AG09309 (cell line): ENCODE measurements around the gene WHRN.

Experiments used
- DNase-seq: peaks from one replicate; pipeline ENCODE4 v3.0.0-alpha.2; 2010; ENCODE audit warnings: low read depth
- H3K4me3 ChIP-seq: 2 replicates; pipeline ENCODE4 v1.5.1; 2011; ENCODE audit warnings: mild to moderate bottlenecking, low read depth, low read length, moderate library complexity; ENCODE audit not compliant: control insufficient read depth
- CTCF ChIP-seq: IDR thresholded peaks from 2 replicates; pipeline ENCODE4 v1.5.1; 2011; ENCODE audit warnings: mild to moderate bottlenecking, low read depth, low read length, inconsistent platforms; ENCODE audit not compliant: insufficient read depth, control insufficient read depth; ENCODE audit errors: missing control alignments

Gene WHRN

GRCh38 chr9:114432323-114433067 lies 72.8 kb downstream of the WHRN start:
- H3K4me3 ChIP-seq: no peak overlapping the region
- no peak for DNase-seq
- no peak for TF ChIP-seq CTCF

- H3K4me3 ChIP-seq: no peak overlapping the region
- DNase-seq: no peak
- no peak for TF ChIP-seq CTCF
Observed at GRCh38 chr9:114431770-114432169, 73.5 kb downstream of the WHRN start.

- DNase-seq: no peak
- no peak overlapping the region for H3K4me3 ChIP-seq
- no peak for TF ChIP-seq CTCF
Observed at GRCh38 chr9:114431003-114431402, 74.3 kb downstream of the WHRN start.

GRCh38 chr9:114430457-114430856 lies 74.8 kb downstream of the WHRN start:
- H3K4me3 ChIP-seq: no peak overlapping the region
- TF ChIP-seq CTCF: no peak
- DNase-seq: no peak

GRCh38 chr9:114429488-114429887 lies 75.8 kb downstream of the WHRN start:
- no peak for TF ChIP-seq CTCF
- DNase-seq: no peak
- no peak overlapping the region for H3K4me3 ChIP-seq

- DNase-seq: no peak
- TF ChIP-seq CTCF: no peak
- H3K4me3 ChIP-seq: no peak overlapping the region
Observed at GRCh38 chr9:114428466-114428865, 76.8 kb downstream of the WHRN start.
